GM12891 (cell line): Measurements from ENCODE around the gene SPATA33.

Source experiments
- POLR2A ChIP-seq: IDR thresholded peaks from 2 replicates; pipeline ENCODE4 v1.6.1; 2011; ENCODE audit warnings: low read depth, low read length, control low read depth
- POLR2AphosphoS5 ChIP-seq: IDR thresholded peaks from 2 replicates; pipeline ENCODE4 v1.6.1; 2011; ENCODE audit warnings: low read depth, low read length, control low read depth
- TAF1 ChIP-seq: IDR thresholded peaks from 2 replicates; pipeline ENCODE4 v1.6.1; 2011; ENCODE audit warnings: low read depth, low read length, control low read depth

DNA sequence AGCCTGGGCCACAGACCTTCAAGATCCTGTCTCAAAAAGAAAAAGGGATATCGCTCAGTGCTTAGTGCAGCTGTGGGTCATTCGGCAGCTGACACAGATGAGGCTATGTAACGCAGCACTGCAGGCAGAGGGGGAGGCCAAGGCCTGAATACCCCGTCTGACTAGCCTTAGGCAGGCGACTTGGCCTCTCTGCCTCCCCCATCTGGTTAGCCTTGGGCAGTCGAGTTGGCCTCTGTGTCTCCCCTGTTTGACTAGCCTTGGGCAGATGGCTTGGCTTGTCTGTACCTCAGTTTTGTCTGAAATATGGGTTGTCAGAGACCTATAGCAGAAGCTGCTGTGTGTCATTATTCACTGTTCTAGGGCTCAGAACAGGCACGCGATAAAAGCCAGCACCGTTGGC, 10.0 kb downstream of the SPATA33 start:
- TF ChIP-seq TAF1, result no peak
- no peak for TF ChIP-seq POLR2A
- TF ChIP-seq POLR2AphosphoS5, result no peak
